HL-60 (cell line): Measurements from ENCODE around the gene NRF1.

Experiments
- DNase-seq, 2 experiments: peaks; one replicate each; pipeline ENCODE4 v3.0.0-alpha.2; 2010 to 2020; ENCODE audit warnings: low read depth in 1 of 2, low spot score in 1 of 2
- H3K27ac ChIP-seq: fragments of 250-450 bp; sonication (Bioruptor Pico); replicated peaks from 2 replicates; pipeline ENCODE4 v1.5.1; 2020; ENCODE audit warnings: mild to moderate bottlenecking, moderate library complexity
- H3K27me3 ChIP-seq: fragments of 250-450 bp; sonication (Bioruptor Pico); 2 replicates; pipeline ENCODE4 v1.5.1; 2021; ENCODE audit warnings: mild to moderate bottlenecking, moderate library complexity; ENCODE audit not compliant: insufficient read depth, poor library complexity, severe bottlenecking
- H3K4me3 ChIP-seq: replicated peaks from 2 replicates; pipeline ENCODE4 v1.5.1; 2011; ENCODE audit warnings: mild to moderate bottlenecking, control low read depth, low read length; ENCODE audit not compliant: insufficient read depth
- CTCF ChIP-seq: IDR thresholded peaks from one replicate; pipeline ENCODE4 v1.5.1; 2011; ENCODE audit warnings: low read length, control low read depth, inconsistent platforms; ENCODE audit not compliant: insufficient read depth
- GABPA ChIP-seq: IDR thresholded peaks from 2 replicates; pipeline ENCODE4 v1.6.1; 2012; ENCODE audit warnings: low read depth
- POLR2AphosphoS5 ChIP-seq: IDR thresholded peaks from 2 replicates; pipeline ENCODE4 v1.6.1; 2012; ENCODE audit warnings: low read depth
- REST ChIP-seq: IDR thresholded peaks from 2 replicates; pipeline ENCODE4 v1.6.1; 2012; ENCODE audit warnings: low read depth; ENCODE audit not compliant: insufficient replicate concordance
- SPI1 ChIP-seq: IDR thresholded peaks from 2 replicates; pipeline ENCODE4 v1.6.1; 2012; ENCODE audit warnings: low read depth, mild to moderate bottlenecking, borderline replicate concordance

NRF1 gene

DNA sequence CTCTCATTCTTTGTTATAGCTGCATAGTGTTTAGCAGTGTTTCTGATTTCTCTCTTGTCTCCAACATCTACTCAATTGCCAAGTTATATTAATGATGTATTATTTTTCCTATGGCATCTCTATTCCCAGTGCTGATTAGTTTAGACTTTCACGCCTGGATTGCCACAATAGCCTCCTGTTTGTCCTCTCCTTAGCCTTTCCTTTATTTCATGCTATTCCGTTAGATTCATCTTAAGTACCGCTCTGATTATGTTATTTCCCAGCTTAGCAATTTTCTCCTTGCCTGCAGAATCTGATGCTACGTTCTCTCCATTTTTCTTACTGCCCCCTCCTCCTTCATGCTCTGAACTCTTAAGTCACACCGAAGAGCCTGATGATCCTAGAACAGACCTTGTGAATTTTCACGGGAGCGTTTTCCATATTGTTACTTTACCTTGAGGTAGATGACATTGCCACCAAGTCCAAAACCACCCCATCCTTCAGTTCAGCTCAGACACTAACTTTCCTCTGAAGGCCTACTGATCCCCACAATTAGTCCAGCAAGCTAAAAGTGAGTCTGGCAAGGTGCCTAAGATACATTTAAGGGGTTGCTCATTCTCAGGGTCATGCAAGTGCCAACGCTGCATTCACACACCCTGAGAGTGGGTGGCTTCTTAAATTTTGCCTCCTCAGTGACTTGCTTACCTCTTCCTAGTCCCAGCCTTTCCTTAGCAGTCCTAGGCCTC lies 6.6 kb upstream of the NRF1 start:
- Histone ChIP-seq H3K27me3 (no peaks in the 10 kb centered on the region), H3K4me3 (no peak overlapping the region), H3K27ac (no peak overlapping the region)
- TF ChIP-seq SPI1: no peak
- TF ChIP-seq GABPA: no peak
- TF ChIP-seq REST: no peak
- no peak for TF ChIP-seq CTCF
- no peak for TF ChIP-seq POLR2AphosphoS5
- DNase-seq: no peak

DNA sequence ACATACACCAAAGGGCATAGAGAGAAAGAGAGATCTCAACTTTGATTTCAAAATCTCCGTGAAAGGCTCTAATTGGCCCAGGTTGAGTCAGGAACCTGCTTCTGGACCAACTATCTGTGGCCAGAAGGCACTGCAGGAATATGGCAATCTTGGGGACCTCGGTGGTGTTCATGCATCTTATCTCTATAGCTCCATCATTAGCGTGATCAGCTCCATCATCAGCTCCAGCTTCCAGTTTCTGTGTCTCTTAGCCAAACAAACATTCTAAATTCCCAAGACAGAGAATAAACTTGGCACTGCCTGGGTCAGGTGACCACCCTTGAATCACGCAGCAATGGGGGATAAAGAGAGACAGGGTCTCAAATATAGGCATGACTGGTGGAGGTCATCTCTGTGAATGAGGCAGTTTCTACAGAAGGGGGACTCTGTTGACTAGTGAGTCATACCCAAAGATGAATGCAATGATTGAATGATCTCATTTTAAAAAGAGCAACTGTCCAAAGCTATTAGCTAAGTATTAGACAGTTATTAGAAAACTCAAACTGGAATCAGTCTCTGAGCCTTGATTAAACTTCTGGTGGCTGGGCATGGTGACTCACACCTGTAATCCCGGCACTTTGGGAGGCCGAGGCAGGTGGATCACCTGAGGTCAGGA lies 5.4 kb upstream of the NRF1 start:
- Histone ChIP-seq H3K4me3 (no peak overlapping the region), H3K27me3 (no peaks in the 10 kb centered on the region), H3K27ac (no peak overlapping the region)
- TF ChIP-seq REST: no peak
- no peak for TF ChIP-seq SPI1
- no peak for DNase-seq

GRCh38 chr7:129606803-129607202 lies 4.7 kb upstream of the NRF1 start:
- Histone ChIP-seq H3K4me3 (no peak overlapping the region), H3K27me3 (no peaks in the 10 kb centered on the region), H3K27ac (peak overlapping the region; percentile 44)
- peak in 1 of 2 experiments; percentile 75 for DNase-seq
- TF ChIP-seq SPI1 (peak; percentile 89), GABPA (no peak), POLR2AphosphoS5 (peak; percentile 56)

- DNase-seq: peak in 1 of 2 experiments; percentile 64
Observed at GRCh38 chr7:129607471-129608120, 3.9 kb upstream of the NRF1 start.

More at GRCh38 chr7:129607471-129608120, 3.9 kb upstream of the NRF1 start:
- Histone ChIP-seq H3K27me3 (no peaks in the 10 kb centered on the region), H3K27ac (peak overlapping the region; percentile 44), H3K4me3 (no peak overlapping the region)
- TF ChIP-seq CTCF (peak; percentile 50), SPI1 (no peak)
